A549 (cell line): ENCODE measurements around the gene ATP13A2. TPM values are rescaled to one million over a fixed set of nuclear protein-coding genes. Genes with fewer than 3 reads are reported as not detected.
A peak's percentile ranks its signal among the peaks of the same experiment; 100 is the strongest.
"Not testable (repeated sequence)": the region's sequence is repeated elsewhere in the genome, so short reads cannot be mapped to it uniquely, and the experiment has no call there.

ENCODE experiments used
- ATAC-seq, 2 experiments: fragments of 200-7000 bp in 1 of 2; fragments of >200 bp in 1 of 2; cut with Nextera tagmentation in 1 of 2; cut with Tn5 transposase in 1 of 2; 3 replicates each; pipeline versions ENCODE4 v1.8.0 to v1.9.1; 2018 to 2020; ENCODE audit warnings: mild to moderate bottlenecking in 1 of 2, moderate library complexity in 1 of 2
- CTCF ChIA-PET: fragments of 300-600 bp; sonication (Branson Sonifier 250); formaldehyde crosslinking; extraction: SDS; loops from one replicate; lab custom pipeline; 2021; ENCODE audit warnings: antibody characterized with exemption, inconsistent platforms; lab: Yijun Ruan, JAX
- POLR2A ChIA-PET: fragments of 350-600 bp; formaldehyde crosslinking; extraction: SDS; loops from one replicate; lab custom pipeline; 2021; ENCODE audit warnings: antibody characterized with exemption, inconsistent platforms; lab: Yijun Ruan, JAX
- DNase-seq, 2 experiments: peaks; one replicate each; pipeline versions ENCODE4 v3.0.0 to v3.0.0-alpha.2; 2011 to 2016; ENCODE audit warnings: low read depth in 1 of 2, low spot score in 1 of 2
- FAIRE-seq: peaks from 2 replicates; lab custom pipeline; 2011; peaks lifted over from hg19 to GRCh38; lab: Jason Lieb, UNC
- H3K27ac ChIP-seq, 2 experiments: fragments of >200 bp; sonication (Bioruptor Twin); formaldehyde crosslinking; 3 replicates each; pipeline ENCODE4 v1.5.1; 2016 to 2017
- H3K4me1 ChIP-seq: fragments of >200 bp; sonication (Bioruptor Twin); formaldehyde crosslinking; 3 replicates; pipeline ENCODE4 v1.6.1; 2016
- H3K4me2 ChIP-seq: fragments of >200 bp; sonication (Bioruptor Twin); formaldehyde crosslinking; 3 replicates; pipeline ENCODE4 v1.6.1; 2016
- H3K4me3 ChIP-seq: fragments of >200 bp; sonication (Bioruptor Twin); formaldehyde crosslinking; 3 replicates; pipeline ENCODE4 v1.5.1; 2016
- H3K9me3 ChIP-seq: fragments of >200 bp; sonication (Bioruptor Twin); formaldehyde crosslinking; 3 replicates; pipeline ENCODE4 v1.6.1; 2016
- CBX8 ChIP-seq: fragments of 200-600 bp; sonication (generic); IDR thresholded peaks from 2 replicates; pipeline ENCODE4 v1.6.1; 2016
- CEBPB ChIP-seq, 2 experiments: fragments of >200 bp in 1 of 2; sonication (Bioruptor Twin) in 1 of 2; formaldehyde crosslinking in 1 of 2; IDR thresholded peaks; 2 replicates each; pipeline ENCODE4 v1.6.1; 2012 to 2016
- CHD2 ChIP-seq: fragments of 150-350 bp; IDR thresholded peaks from 2 replicates; pipeline ENCODE4 v1.6.1; 2014; ENCODE audit warnings: low read length; ENCODE audit not compliant: partially characterized antibody
- CHD4 ChIP-seq: fragments of 200-600 bp; sonication (generic); IDR thresholded peaks from 2 replicates; pipeline ENCODE4 v1.6.1; 2016; ENCODE audit warnings: antibody characterized with exemption, mild to moderate bottlenecking, borderline replicate concordance
- EP300 ChIP-seq, 2 experiments: fragments of >200 bp; sonication (Bioruptor Twin); formaldehyde crosslinking; IDR thresholded peaks; 2 replicates in 1 of 2; 3 replicates in 1 of 2; pipeline ENCODE4 v1.6.1; 2016 to 2017
- FOSB ChIP-seq: fragments of 250-450 bp; sonication (Bioruptor Pico); IDR thresholded peaks from 2 replicates; pipeline ENCODE4 v1.5.0; 2020; ENCODE audit warnings: mild to moderate bottlenecking, moderate library complexity
- FOSL2 ChIP-seq, 2 experiments: fragments of 450-650 bp in 1 of 2; fragments of >200 bp in 1 of 2; sonication (Bioruptor Twin) in 1 of 2; formaldehyde crosslinking; IDR thresholded peaks; 2 replicates each; pipeline versions ENCODE4 v1.5.0 to v1.6.1; 2016 to 2020; ENCODE audit warnings: mild to moderate bottlenecking in 1 of 2, moderate library complexity in 1 of 2
- JUNB ChIP-seq: fragments of >200 bp; sonication (Bioruptor Twin); formaldehyde crosslinking; IDR thresholded peaks from 2 replicates; pipeline ENCODE4 v1.6.1; 2016
- MAFK ChIP-seq: fragments of 450-650 bp; IDR thresholded peaks from 2 replicates; pipeline ENCODE4 v1.6.1; 2014; ENCODE audit not compliant: partially characterized antibody
- MAZ ChIP-seq: fragments of 150-350 bp; IDR thresholded peaks from 2 replicates; pipeline ENCODE4 v1.6.1; 2014; ENCODE audit warnings: antibody characterized with exemption, low read depth, low read length, borderline replicate concordance
- NPAS2 ChIP-seq: fragments of 250-450 bp; sonication (Bioruptor Pico); IDR thresholded peaks from 2 replicates; pipeline ENCODE4 v1.8.0; 2022; ENCODE audit warnings: mild to moderate bottlenecking, moderate library complexity, borderline replicate concordance
- POLR2AphosphoS2 ChIP-seq: conservative IDR thresholded peaks from 2 replicates; pipeline ENCODE4 v1.6.1; 2012; ENCODE audit warnings: low read length, improper control_type of control experiment, inconsistent platforms
- RAD21 ChIP-seq, 2 experiments: fragments of >200 bp in 1 of 2; sonication (Bioruptor Twin) in 1 of 2; formaldehyde crosslinking in 1 of 2; IDR thresholded peaks in 1 of 2; conservative IDR thresholded peaks in 1 of 2; 2 replicates in 1 of 2; 3 replicates in 1 of 2; pipeline ENCODE4 v1.6.1; 2012 to 2018; ENCODE audit warnings: inconsistent platforms in 1 of 2
- RCOR1 ChIP-seq: fragments of 150-350 bp; IDR thresholded peaks from 2 replicates; pipeline ENCODE4 v1.6.1; 2014; ENCODE audit warnings: antibody characterized with exemption, low read length, low read depth
- SMC3 ChIP-seq: fragments of >200 bp; sonication (Bioruptor Twin); formaldehyde crosslinking; IDR thresholded peaks from 3 replicates; pipeline ENCODE4 v1.6.1; 2018; ENCODE audit warnings: inconsistent platforms
- SREBF2 ChIP-seq: fragments of 450-650 bp; IDR thresholded peaks from 2 replicates; pipeline ENCODE4 v1.6.1; 2014; ENCODE audit warnings: mild to moderate bottlenecking, moderate library complexity
- ZC3H11A ChIP-seq: fragments of 450-650 bp; IDR thresholded peaks from 2 replicates; pipeline ENCODE4 v1.6.1; 2014; ENCODE audit warnings: antibody characterized with exemption, mild to moderate bottlenecking
- WGBS: methylation state at CpG from one replicate; pipeline ENCODE4 v1.1.6; 2017; ENCODE audit errors: missing lambda C conversion rate; 5-methylcytosine and 5-hydroxymethylcytosine counted together
- polyA plus RNA-seq, 4 experiments: library from polyadenylated mRNA; depleted of rRNA in 3 of 4; stranded (reverse); fragments of >200 nt; fragmentation: RNase III in 1 of 4; extraction: RNeasy Plus Mini Kit Qiagen cat#74134 plus additional on column Dnase treatment in 1 of 4; gene quantifications; 2 replicates in 3 of 4; 3 replicates in 1 of 4; pipeline ENCODE4 v1.2.3, GENCODE V29; 2011 to 2017
- TF ChIP-seq, protein P1 (sequence below): fragments of 150-350 bp; IDR thresholded peaks from 2 replicates; pipeline ENCODE4 v1.6.1; 2014; ENCODE audit warnings: low read depth, mild to moderate bottlenecking, low read length
- TF ChIP-seq, protein P2 (sequence below): fragments of 200-600 bp; sonication (generic); IDR thresholded peaks from 2 replicates; pipeline ENCODE4 v1.6.1; 2016; ENCODE audit warnings: antibody characterized with exemption, mild to moderate bottlenecking, moderate library complexity
- TF ChIP-seq, protein P3 (sequence below): fragments of >200 bp; sonication (Bioruptor Twin); formaldehyde crosslinking; IDR thresholded peaks from 2 replicates; pipeline ENCODE4 v1.6.1; 2016

Gene ATP13A2
- polyA plus RNA-seq, 2 of the 4 experiments (the other 2 are of a cell fraction) = 7.9 to 23.1 TPM

DNA sequence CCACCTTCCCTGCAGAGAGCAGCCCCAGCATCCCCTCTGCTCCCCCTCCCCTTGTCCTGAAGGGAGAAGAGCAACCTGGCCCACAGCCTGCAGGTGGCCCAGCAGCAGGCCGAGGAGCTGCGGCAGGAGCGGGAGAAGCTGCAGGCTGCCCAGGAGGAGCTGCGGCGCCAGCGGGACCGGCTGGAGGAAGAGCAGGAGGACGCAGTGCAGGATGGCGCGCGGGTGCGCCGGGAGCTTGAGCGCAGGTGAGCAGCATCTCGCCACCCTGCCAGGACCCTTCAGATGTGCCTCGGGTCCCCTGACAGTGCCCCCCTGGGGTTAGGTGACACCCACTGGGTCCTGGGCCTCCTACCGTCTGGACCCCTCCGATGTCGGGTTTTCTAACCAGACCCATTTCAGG lies 67.7 kb downstream of the ATP13A2 start:
- POLR2A ChIA-PET = no interaction called here
- 93% methylated on average over 16 of the region's 19 CpGs for WGBS
- no peak for FAIRE-seq

DNA sequence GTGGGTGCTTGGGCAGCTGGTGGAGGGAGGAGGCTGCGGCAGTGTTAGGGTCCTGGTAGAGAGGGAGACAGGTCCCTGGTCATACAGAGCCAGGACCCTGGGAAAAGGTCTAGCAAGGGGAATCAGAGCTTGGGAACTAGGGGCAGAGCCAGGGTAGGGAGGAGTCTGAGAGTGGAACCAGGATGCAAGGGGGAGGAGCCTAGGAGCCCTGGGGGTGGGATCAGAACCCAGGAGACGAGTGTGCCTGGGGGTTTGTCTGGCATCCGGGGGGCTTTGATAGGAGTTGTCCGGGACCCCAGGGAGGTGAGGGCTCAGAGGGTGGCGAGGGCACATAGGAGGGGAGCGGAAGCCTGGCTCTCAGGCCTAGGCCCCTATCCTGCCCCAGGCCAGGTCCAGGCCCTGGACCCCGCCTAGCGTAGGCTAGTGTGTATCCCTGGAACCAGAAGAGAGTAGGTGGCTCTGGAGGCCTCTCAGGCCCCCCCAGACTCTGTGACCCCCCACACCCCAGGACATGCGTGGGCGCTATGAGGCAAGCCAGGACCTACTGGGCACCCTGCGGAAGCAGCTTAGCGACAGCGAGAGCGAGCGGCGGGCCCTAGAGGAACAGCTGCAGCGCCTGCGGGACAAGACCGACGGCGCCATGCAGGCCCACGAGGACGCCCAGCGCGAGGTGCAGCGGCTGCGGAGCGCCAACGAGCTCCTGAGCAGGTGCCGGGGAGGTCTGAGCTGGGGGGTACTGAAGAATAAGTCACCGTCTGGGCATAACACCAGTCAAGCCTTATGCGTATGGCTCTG lies 72.1 kb downstream of the ATP13A2 start:
- H3K4me3 ChIP-seq, H3K4me2 ChIP-seq, H3K27ac ChIP-seq, FAIRE-seq, H3K9me3 ChIP-seq, H3K4me1 ChIP-seq, POLR2A ChIA-PET, DNase-seq: not testable (repeated sequence)
- CTCF ChIA-PET = interaction anchor here (1.2 kb wide), 1 partner anchor 11 kb away, joined by 3 read pairs; no protein-coding TSS in a partner anchor
- peak; percentile 68 to 75 for ATAC-seq
- 94% methylated on average over 23 of the region's 32 CpGs for WGBS

More for the DNA sequence above, 67.7 kb downstream of the ATP13A2 start:
- Histone ChIP-seq H3K4me1 (no peaks in the 10 kb centered on the region), H3K4me3 (no peak overlapping the region), H3K27ac (no peak overlapping the region), H3K9me3 (no peaks in the 10 kb centered on the region), H3K4me2 (no peak overlapping the region)
- CTCF ChIA-PET = interaction anchor here (1.4 to 2.3 kb wide), 2 partner anchors 8 to 16 kb away, joined by 6 to 10 read pairs; no protein-coding TSS in a partner anchor
- TF ChIP-seq MAZ = no peak
- no peak for TF ChIP-seq CHD4
- no peak for TF ChIP-seq RCOR1
- TF ChIP-seq CHD2 = no peak
- no peak for TF ChIP-seq FOSB (CRISPR knock-in tag)
- no peak for TF ChIP-seq ZC3H11A
- TF ChIP-seq NPAS2 = no peak
- DNase-seq (no peak), ATAC-seq (no peak)

DNA sequence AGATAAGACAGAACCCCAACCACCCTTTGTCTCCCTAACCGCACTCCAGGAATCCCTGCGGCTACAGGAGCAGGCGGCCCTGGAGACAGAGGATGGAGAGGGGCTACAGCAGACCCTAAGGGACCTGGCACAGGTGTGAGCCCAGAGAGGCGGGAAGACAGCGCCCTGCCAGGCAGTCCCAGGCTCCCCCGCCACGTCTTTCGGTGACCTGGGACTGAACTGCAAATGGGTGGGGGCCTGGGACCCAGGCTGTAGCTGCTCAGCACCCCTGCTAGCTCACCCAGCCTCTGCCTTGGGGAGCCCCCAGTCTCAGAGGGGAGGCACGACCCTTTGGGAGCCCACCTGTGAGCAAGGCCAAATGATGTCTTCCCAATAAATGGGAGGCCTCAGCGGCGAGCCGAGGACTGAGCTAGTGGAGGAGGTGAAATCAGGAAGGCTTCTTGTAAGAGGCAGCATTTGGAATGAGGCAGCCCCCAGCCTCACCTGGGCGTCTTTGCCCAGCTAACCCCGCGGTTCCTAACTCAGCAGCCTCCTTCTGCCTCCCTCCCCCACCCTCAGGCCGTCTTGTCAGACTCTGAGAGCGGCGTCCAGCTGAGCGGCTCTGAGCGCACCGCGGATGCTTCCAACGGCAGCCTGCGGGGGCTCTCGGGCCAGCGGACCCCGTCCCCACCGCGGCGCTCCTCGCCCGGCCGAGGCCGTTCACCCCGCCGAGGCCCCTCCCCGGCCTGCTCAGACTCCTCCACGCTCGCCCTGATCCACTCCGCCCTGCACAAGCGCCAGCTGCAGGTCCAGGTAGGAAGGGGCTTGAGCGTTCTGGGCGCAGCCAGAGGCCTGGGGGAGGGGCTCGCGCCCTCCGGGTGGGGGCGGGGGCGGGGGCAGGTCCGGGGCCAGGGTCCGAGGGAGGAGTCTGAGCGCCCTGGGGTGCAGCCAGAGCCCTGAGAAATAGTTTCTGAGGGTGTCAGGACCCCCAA lies 73.1 kb downstream of the ATP13A2 start:
- Histone ChIP-seq H3K4me3 (no peak overlapping the region), H3K27ac (no peak overlapping the region), H3K4me1 (no peaks in the 10 kb centered on the region), H3K9me3 (no peaks in the 10 kb centered on the region), H3K4me2 (no peak overlapping the region)
- WGBS = 96% methylated on average over 37 of the region's 51 CpGs
- ATAC-seq = no peak
- DNase-seq = no peak
- CTCF ChIA-PET = no interaction called here
- POLR2A ChIA-PET = no interaction called here
- no peak for FAIRE-seq
- TF ChIP-seq CBX8 (no peak), CHD4 (no peak), CHD2 (no peak), RAD21 (conservative IDR thresholded peaks at IDR 0.05 in 1 of 2, IDR thresholded peaks at IDR 0.05 in 1 of 2) (no peak), JUNB (no peak), SMC3 (no peak), POLR2AphosphoS2 (no peak), FOSL2 (IDR thresholded peaks at IDR 0.05) (no peak), FOSL2 (CRISPR knock-in tag; IDR thresholded peaks at IDR 0.05) (no peak), MAFK (no peak), CEBPB (IDR thresholded peaks at IDR 0.05) (no peak), EP300 (IDR thresholded peaks at IDR 0.05) (no peak), SREBF2 (no peak)
- TF ChIP-seq, protein P1, sequence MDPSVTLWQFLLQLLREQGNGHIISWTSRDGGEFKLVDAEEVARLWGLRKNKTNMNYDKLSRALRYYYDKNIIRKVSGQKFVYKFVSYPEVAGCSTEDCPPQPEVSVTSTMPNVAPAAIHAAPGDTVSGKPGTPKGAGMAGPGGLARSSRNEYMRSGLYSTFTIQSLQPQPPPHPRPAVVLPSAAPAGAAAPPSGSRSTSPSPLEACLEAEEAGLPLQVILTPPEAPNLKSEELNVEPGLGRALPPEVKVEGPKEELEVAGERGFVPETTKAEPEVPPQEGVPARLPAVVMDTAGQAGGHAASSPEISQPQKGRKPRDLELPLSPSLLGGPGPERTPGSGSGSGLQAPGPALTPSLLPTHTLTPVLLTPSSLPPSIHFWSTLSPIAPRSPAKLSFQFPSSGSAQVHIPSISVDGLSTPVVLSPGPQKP = no peak
- TF ChIP-seq, protein P2, sequence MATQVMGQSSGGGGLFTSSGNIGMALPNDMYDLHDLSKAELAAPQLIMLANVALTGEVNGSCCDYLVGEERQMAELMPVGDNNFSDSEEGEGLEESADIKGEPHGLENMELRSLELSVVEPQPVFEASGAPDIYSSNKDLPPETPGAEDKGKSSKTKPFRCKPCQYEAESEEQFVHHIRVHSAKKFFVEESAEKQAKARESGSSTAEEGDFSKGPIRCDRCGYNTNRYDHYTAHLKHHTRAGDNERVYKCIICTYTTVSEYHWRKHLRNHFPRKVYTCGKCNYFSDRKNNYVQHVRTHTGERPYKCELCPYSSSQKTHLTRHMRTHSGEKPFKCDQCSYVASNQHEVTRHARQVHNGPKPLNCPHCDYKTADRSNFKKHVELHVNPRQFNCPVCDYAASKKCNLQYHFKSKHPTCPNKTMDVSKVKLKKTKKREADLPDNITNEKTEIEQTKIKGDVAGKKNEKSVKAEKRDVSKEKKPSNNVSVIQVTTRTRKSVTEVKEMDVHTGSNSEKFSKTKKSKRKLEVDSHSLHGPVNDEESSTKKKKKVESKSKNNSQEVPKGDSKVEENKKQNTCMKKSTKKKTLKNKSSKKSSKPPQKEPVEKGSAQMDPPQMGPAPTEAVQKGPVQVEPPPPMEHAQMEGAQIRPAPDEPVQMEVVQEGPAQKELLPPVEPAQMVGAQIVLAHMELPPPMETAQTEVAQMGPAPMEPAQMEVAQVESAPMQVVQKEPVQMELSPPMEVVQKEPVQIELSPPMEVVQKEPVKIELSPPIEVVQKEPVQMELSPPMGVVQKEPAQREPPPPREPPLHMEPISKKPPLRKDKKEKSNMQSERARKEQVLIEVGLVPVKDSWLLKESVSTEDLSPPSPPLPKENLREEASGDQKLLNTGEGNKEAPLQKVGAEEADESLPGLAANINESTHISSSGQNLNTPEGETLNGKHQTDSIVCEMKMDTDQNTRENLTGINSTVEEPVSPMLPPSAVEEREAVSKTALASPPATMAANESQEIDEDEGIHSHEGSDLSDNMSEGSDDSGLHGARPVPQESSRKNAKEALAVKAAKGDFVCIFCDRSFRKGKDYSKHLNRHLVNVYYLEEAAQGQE = no peak
- TF ChIP-seq, protein P3, sequence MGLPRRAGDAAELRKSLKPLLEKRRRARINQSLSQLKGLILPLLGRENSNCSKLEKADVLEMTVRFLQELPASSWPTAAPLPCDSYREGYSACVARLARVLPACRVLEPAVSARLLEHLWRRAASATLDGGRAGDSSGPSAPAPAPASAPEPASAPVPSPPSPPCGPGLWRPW = no peak
- TF ChIP-seq, all 56 proteins: peak for 0

DNA sequence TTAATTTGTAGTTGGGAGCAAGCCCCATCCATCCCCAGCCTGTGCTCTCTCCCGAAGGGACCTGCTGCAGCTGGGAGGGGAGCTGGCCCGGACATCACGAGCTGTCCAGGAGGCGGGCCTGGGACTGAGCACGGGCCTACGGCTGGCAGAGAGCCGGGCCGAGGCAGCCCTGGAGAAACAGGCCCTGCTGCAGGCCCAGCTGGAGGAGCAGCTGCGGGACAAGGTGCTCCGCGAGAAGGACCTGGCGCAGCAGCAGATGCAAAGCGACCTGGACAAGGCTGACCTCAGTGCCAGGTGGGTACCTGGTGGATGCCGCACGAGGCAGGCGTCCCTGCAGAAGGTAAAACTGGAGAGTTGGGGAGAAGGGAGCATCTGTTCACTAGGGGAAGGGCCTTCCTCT lies 75.1 kb downstream of the ATP13A2 start:
- H3K27ac ChIP-seq, H3K4me2 ChIP-seq, ATAC-seq, H3K4me1 ChIP-seq, DNase-seq, H3K9me3 ChIP-seq, FAIRE-seq, POLR2A ChIA-PET, H3K4me3 ChIP-seq: not testable (repeated sequence)
- WGBS = 93% methylated on average over 4 of the region's 16 CpGs
- CTCF ChIA-PET = interaction anchor here (1.4 kb wide), 2 partner anchors 15 to 109 kb away, joined by 4 read pairs; no protein-coding TSS in a partner anchor
